ENCODE data around the gene AGK.
"Not testable (repeated sequence)": the region's sequence is repeated elsewhere in the genome, so short reads cannot be mapped to it uniquely, and the experiment has no call there.

The AGK gene

GRCh38 chr7:141562972-141563371, 11.8 kb downstream of the AGK start:
- peaks cover 31% of the 10 kb centered on the region in 2 donors for H3K4me1 Mint-ChIP-seq
- H3K27ac Mint-ChIP-seq = no peak overlapping the region
- no peak overlapping the region for H3K4me3 Mint-ChIP-seq
- no peak for ATAC-seq (replicated peaks)
- DNase-seq = no peak
- H3K27me3 Mint-ChIP-seq = no peaks in the 10 kb centered on the region
- H3K36me3 Mint-ChIP-seq = peaks cover 82 to 97% of the 10 kb centered on the region in 2 donors
- peaks cover 20 to 41% of the 10 kb centered on the region in 2 donors for H3K9me3 Mint-ChIP-seq

- DNase-seq = peak; percentile 46
- Mint-ChIP-seq H3K4me3 (peak overlapping the region in 1 of 2 donors; percentile 25), H3K4me1 (peaks cover 27 to 31% of the 10 kb centered on the region in 2 donors), H3K27ac (peak overlapping the region; percentile 93), H3K36me3 (peaks cover 78 to 92% of the 10 kb centered on the region in 2 donors), H3K27me3 (no peaks in the 10 kb centered on the region), H3K9me3 (peaks cover 18 to 41% of the 10 kb centered on the region in 2 donors)
- ATAC-seq (replicated peaks) = peak; percentile 92 to 98
Measured at GRCh38 chr7:141563956-141564623, 12.9 kb downstream of the AGK start.

- Mint-ChIP-seq H3K4me1 (peaks cover 21 to 22% of the 10 kb centered on the region in 2 donors), H3K27me3 (no peaks in the 10 kb centered on the region), H3K9me3 (peaks cover 15 to 29% of the 10 kb centered on the region in 2 donors), H3K27ac (no peak overlapping the region), H3K36me3 (peaks cover 65 to 79% of the 10 kb centered on the region in 2 donors), H3K4me3 (no peak overlapping the region)
- no peak for DNase-seq
- no peak for ATAC-seq (replicated peaks)
Measured at GRCh38 chr7:141567432-141567831, 16.2 kb downstream of the AGK start.

- Mint-ChIP-seq H3K4me3 (no peak overlapping the region), H3K27ac (no peak overlapping the region), H3K36me3 (peaks cover 62 to 78% of the 10 kb centered on the region in 2 donors), H3K27me3 (no peaks in the 10 kb centered on the region), H3K9me3 (peaks cover 13 to 27% of the 10 kb centered on the region in 2 donors), H3K4me1 (peaks cover 19 to 26% of the 10 kb centered on the region in 2 donors)
- ATAC-seq (replicated peaks) (no peak), DNase-seq (no peak)
Measured at GRCh38 chr7:141568227-141568626, 17.0 kb downstream of the AGK start.

- Mint-ChIP-seq H3K9me3 (peaks cover 14 to 22% of the 10 kb centered on the region in 2 donors), H3K4me3 (no peak overlapping the region), H3K27me3 (no peaks in the 10 kb centered on the region), H3K36me3 (peaks cover 57 to 76% of the 10 kb centered on the region in 2 donors), H3K4me1 (peaks cover 5 to 10% of the 10 kb centered on the region in 2 donors), H3K27ac (no peak overlapping the region)
- no peak for ATAC-seq (replicated peaks)
- DNase-seq = no peak
Measured at GRCh38 chr7:141571059-141571458, 19.8 kb downstream of the AGK start.

- ATAC-seq (replicated peaks) (no peak), DNase-seq (no peak)
- Mint-ChIP-seq H3K4me3 (no peak overlapping the region), H3K27me3 (no peaks in the 10 kb centered on the region), H3K27ac (no peak overlapping the region), H3K36me3 (peaks cover 54 to 74% of the 10 kb centered on the region in 2 donors), H3K9me3 (peaks cover 18 to 22% of the 10 kb centered on the region in 2 donors), H3K4me1 (peaks cover 2 to 10% of the 10 kb centered on the region in 2 donors)
Measured at GRCh38 chr7:141572175-141572574, 21.0 kb downstream of the AGK start.

GRCh38 chr7:141573511-141573910, 22.3 kb downstream of the AGK start:
- peaks cover 18 to 22% of the 10 kb centered on the region in 2 donors for H3K9me3 Mint-ChIP-seq
- no peak overlapping the region for H3K27ac Mint-ChIP-seq
- H3K4me1 Mint-ChIP-seq = peaks cover 2 to 10% of the 10 kb centered on the region in 2 donors
- no peaks in the 10 kb centered on the region for H3K27me3 Mint-ChIP-seq
- ATAC-seq (replicated peaks) = no peak
- DNase-seq = no peak
- H3K4me3 Mint-ChIP-seq = no peak overlapping the region
- peaks cover 49 to 63% of the 10 kb centered on the region in 2 donors for H3K36me3 Mint-ChIP-seq

- Mint-ChIP-seq H3K9me3 (peaks cover 18 to 22% of the 10 kb centered on the region in 2 donors), H3K4me1 (peaks cover 2 to 10% of the 10 kb centered on the region in 2 donors), H3K27ac (no peak overlapping the region), H3K4me3 (no peak overlapping the region), H3K27me3 (no peaks in the 10 kb centered on the region), H3K36me3 (peaks cover 48 to 60% of the 10 kb centered on the region in 2 donors)
- ATAC-seq (replicated peaks) (no peak), DNase-seq (no peak)
Measured at GRCh38 chr7:141575164-141575563, 24.0 kb downstream of the AGK start.

- H3K4me3 Mint-ChIP-seq = no peak overlapping the region
- H3K36me3 Mint-ChIP-seq = peaks cover 48 to 60% of the 10 kb centered on the region in 2 donors
- ATAC-seq (replicated peaks) = no peak
- H3K9me3 Mint-ChIP-seq = peaks cover 18 to 22% of the 10 kb centered on the region in 2 donors
- peaks cover 2 to 10% of the 10 kb centered on the region in 2 donors for H3K4me1 Mint-ChIP-seq
- H3K27me3 Mint-ChIP-seq = no peaks in the 10 kb centered on the region
- no peak for DNase-seq
- peak overlapping the region; percentile 52 for H3K27ac Mint-ChIP-seq
Measured at GRCh38 chr7:141575654-141576448, 24.6 kb downstream of the AGK start.

GRCh38 chr7:141577043-141577839, 26.0 kb downstream of the AGK start:
- H3K27ac Mint-ChIP-seq = no peak overlapping the region
- H3K9me3 Mint-ChIP-seq = peaks cover 18 to 22% of the 10 kb centered on the region in 2 donors
- no peak for ATAC-seq (replicated peaks)
- peaks cover 0 to 5% of the 10 kb centered on the region in 2 donors for H3K4me1 Mint-ChIP-seq
- DNase-seq = no peak
- peaks cover 42 to 47% of the 10 kb centered on the region in 2 donors for H3K36me3 Mint-ChIP-seq
- H3K27me3 Mint-ChIP-seq = no peaks in the 10 kb centered on the region
- no peak overlapping the region for H3K4me3 Mint-ChIP-seq

GRCh38 chr7:141579953-141580352, 28.7 kb downstream of the AGK start:
- Mint-ChIP-seq H3K9me3 (peaks cover 16 to 21% of the 10 kb centered on the region in 2 donors), H3K36me3 (peaks cover 23 to 45% of the 10 kb centered on the region in 2 donors)
- not testable (repeated sequence) for H3K27me3 Mint-ChIP-seq; H3K4me1 Mint-ChIP-seq; H3K27ac Mint-ChIP-seq; ATAC-seq (replicated peaks); H3K4me3 Mint-ChIP-seq; DNase-seq

- not testable (repeated sequence) for ATAC-seq (replicated peaks); H3K4me3 Mint-ChIP-seq; H3K27me3 Mint-ChIP-seq; H3K27ac Mint-ChIP-seq; H3K9me3 Mint-ChIP-seq; DNase-seq
- Mint-ChIP-seq H3K4me1 (peaks cover 15 to 27% of the 10 kb centered on the region in 2 donors), H3K36me3 (peaks cover 15 to 39% of the 10 kb centered on the region in 2 donors)
Measured at GRCh38 chr7:141582063-141582462, 30.9 kb downstream of the AGK start.

GRCh38 chr7:141584935-141585334, 33.7 kb downstream of the AGK start:
- Mint-ChIP-seq H3K36me3 (peaks cover 30 to 46% of the 10 kb centered on the region in 2 donors), H3K27ac (no peak overlapping the region), H3K9me3 (peaks cover 7 to 9% of the 10 kb centered on the region in 2 donors)

More at GRCh38 chr7:141584935-141585334, 33.7 kb downstream of the AGK start:
- Mint-ChIP-seq H3K27me3 (no peaks in the 10 kb centered on the region), H3K4me1 (peaks cover 16 to 32% of the 10 kb centered on the region in 2 donors), H3K4me3 (no peak overlapping the region)
- ATAC-seq (replicated peaks) (no peak), DNase-seq (no peak)
